ENCODE data around the gene STK35.
A peak's percentile ranks its signal among the peaks of the same experiment; 100 is the strongest.

The STK35 gene

DNA sequence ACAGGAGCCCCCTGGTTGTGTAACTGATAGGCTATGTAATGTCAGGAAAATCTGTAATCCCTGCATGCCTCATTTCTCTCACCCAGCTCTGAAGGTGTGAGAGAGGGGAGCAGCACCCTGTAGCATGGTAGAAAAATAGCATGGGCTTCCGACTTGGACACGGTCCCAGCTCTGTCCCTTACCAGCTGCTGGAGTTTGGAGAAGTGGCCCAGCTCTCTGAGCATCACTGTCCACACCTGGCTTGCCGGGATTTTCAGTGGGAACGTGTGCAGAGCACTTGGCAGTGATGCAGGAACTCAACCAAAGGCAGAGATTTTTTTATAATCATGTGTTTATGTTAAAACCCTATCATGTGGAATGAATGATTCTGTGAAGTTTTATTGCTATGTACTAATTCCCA, 34.6 kb downstream of the STK35 start:
- no peak for DNase-seq

DNA sequence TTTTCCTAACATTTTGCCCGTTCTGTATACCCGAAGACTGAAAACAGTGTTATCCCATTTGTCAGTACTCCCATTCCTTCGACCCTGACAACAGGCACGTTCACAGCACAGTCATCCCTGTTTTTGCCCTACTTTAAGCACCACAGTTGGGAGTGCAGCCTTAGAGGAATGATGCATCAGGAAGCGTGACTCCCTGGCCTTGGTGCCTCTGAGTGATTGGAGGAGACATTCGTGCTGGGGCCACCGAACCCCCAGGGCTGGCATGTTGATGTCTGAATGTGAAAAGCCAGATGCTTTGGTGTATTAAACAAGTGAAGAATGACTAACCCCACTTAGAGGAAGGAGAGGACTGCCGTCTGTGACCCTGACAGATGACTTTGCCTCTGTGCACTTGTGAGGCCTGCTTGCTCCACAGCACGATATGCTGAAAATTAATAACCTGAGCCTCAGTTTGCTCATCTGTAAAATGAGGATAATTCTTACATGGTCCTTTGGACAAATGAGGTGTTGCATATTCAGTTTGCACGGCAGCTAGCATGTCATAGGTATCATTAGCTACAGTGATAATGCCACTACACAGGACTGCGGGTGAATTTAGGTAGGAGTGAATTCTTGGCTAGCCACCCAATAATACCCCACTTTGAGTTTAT, 36.0 kb downstream of the STK35 start:
- DNase-seq: no peak

DNA sequence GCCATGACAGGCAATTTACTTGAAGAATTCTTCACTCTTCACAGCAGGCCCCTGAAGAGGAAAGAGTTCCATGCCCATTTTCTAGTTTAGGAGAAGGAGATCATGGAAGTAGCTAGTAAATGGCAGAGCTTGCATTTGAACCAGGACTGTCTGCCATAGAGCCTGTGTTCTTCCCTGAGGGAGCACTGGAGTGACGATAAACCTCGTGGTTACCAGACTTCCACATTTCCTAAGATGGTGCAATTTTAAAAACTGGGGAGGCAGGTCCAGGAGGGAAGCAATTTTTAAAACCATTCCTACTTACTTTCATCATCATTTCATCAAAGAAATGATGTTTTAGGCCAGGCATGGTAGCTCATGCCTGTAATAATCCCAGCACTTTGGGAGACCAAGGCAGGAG, 36.8 kb downstream of the STK35 start:
- DNase-seq: no peak

DNA sequence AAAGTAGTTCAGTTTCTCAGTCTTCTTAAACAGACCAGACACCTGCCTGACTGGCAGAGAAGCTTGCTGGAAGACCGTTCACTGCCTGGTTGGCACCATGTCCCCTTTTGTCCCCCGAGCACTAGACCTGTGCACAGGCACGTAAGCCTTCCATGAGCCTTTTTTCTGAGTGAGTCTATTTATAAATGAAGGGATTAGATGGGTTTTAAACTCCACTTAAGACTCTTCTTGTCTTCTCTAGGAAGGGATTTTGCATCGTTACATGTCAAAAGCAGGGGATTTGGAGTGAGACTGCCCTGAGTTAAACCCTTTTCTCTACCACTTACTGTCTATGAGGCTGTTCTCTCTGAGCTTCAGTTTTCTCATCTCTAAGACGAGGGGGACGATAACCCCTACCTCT, 37.6 kb downstream of the STK35 start:
- no peak for DNase-seq

DNA sequence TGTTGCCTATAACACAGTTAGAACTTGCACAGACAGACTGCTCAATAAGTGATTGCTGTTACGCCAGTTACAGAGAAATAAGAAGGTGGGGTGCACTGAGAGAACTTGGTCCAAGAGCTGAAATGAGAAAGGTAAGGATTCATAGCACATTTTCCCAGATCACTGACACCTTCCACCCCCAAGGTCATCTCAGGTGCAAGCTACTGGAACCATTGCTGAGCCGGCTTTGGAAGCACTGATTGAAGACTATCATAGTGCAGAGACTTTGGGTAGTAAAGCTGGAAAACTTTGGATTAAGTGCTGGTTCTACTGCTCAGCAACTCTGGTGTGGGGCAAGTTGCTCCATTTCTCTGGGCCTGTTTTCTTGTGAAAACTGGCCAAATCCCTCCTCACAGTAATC, 38.1 kb downstream of the STK35 start:
- no peak for DNase-seq

DNA sequence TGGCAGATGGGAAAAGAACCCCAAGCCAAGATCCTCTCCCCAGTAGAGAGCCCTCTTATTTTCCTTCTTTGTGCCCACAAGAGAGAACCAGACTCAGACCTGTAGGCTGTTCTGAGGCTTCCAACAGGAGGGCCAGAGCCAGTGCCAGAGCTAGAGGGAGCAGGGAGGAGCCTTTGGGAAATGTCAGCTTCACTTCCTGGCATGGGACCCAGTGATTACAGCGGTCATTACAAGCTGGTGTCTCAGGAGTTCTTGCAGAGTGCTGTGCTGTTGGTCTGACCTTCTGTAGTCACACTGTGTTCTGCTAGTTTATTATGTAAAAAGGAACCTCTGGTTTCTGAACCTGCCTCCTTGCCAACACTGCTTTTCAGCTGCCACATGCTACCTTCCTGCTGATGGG, 38.9 kb downstream of the STK35 start:
- no peak for DNase-seq

DNA sequence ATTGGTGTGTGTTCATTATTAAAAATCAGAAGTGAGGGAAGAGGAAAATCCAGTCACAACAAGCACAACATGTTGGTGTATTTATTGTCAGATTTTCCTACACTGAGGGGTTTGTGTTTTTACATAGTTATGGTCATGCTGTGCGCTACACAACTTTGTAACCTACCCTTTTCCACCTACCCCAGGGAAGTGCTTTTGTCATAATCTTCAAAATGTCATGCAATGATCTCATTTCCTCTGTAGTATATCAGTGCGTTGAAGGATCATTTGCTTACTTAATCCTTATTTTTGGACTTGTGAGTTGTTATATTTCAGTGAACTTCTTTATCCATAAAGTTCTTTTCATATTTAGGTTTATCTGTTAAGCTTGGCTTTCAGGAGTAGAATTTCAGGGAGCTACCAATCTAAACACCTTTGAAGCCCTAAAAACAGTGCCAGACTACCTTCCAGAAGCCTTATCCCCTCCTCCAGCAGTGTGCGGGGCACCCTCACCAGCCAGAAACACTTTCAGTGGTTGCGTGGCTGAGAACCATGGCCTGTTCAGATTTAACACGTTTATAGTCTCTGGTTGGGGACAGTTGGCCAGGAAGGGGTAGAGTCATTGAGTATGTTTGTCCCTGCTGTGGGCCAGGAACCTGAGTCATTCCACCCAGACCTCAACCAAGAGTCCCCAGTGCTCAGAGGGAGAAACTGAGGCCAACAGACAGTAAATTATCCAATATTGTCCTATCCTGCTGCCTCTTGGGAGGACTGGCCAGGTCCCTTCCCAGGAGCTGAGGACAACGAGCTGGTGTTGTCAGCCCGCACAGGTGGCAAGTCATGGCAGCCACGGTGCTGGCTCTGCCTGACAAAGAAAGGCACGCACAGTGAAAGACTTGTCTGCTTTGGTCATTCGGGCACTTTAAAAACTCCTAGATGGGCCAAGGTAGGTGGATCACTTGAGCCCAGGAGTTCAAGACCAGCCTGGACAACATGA, 40.3 kb downstream of the STK35 start:
- peak; percentile 11 for DNase-seq

DNA sequence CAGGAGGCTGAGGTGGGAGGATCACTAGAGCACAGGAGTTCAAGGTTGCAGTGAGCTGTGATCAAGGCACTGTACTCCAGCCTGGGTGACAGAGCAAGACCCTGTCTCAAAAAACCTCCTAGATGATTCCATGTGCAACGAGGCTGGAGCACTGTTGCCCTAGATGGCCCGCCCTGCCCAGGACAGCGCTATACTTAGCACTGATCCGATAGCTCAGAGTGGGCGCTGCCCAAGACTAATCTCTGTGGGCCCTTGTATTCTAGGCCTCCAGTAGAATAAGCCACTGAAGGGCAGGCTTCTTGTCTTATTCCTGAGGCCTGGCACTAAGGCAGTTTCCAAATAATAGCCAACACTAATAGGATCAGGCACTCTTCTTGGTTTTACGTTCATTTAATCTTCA, 41.0 kb downstream of the STK35 start:
- DNase-seq: no peak

DNA sequence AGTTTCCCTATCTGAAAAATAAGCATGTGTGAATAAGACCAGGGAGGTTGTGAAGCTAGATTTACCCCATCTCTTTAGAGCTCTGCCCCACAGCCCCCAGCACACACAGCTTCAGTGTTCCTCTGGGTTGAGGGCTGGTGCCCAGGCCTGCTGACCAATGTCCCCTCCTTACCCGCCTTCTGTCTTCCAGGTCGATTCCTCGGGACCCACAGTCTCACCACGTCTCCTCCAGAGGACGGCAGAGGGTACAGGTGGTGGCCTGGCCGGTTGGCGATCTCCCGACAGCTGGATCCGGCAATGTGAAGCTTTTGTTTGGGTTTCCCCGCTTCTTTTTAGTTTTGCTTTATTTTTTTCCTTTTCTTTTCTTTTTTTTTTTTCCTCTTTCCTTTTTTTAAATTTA, 42.0 kb downstream of the STK35 start:
- DNase-seq: no peak

DNA sequence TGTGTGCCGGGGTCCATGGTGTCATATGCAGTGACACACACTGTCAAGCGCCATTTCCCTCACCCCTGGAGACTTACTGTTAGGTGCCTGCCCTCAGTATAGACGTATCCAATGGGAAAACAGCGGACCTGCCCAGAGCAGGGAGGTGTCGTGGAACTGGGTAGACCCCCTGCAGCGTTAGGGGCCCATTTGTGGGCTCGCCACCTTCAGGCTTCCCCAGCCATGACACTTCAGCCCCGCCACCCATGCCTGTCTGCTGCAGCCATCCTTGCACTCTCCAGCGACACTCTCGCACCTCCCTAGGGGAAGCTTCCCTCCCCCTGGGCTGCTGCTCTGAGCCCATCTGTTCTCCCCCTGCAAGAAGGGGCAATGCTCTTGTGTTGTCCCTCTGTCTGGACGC, 43.2 kb downstream of the STK35 start:
- DNase-seq: no peak

DNA sequence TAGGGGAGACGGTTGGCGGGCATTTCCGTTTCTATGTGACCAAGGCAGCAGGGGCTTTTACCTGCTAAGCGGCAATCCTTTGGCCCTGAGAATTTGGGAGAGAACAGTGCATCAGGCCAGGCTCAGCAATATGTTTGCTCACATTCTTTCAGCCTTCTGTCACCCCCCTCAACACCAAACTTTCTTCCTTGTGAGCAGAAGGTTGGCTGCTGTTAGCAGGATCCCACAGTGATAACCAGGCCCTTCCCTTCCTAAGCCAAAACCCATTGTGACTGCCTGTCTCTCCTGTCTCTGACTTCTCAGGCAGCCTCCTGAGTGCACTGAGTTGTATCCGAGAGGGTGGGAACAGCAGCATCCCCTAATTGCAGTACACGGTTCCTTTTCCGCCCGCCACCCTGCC, 43.7 kb downstream of the STK35 start:
- no peak for DNase-seq

DNA sequence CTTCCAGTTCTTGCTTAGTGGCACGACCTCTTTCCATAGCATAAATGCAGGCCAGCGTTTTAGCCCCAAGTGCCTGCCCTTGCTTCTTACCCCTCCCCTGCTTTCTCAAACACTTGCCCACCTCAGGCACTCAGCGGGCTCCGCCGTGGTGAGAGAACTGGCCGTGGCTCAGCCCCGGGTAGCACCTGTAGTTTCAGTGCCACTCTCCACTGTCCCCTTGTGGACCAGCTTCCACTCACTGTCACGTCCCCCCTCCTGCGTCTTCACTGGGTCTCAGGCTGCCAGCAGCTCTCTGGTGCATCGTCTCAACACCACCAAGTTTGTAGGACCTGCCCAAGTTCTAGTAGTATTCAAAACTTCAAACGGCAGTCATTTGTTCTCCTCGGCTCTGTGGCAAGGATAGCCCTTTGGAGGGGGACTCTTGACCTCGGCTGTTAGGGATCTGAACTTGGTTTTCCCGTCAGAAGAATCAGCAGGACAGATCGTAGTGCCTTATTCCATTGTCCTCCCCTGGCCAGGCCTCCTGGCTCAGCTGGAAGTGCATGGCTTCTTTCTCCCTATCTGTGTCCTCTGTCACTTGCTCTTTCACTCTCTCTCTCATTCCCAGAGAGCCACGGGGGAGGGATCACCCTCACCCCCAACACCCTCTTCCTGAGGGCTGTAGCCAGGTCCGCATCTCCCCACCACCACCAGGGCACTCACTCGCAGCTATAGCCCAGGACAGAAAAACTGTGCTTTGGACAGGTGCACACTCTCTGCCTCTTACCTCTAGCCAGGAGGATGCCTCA, 44.6 kb downstream of the STK35 start:
- no peak for DNase-seq

DNA sequence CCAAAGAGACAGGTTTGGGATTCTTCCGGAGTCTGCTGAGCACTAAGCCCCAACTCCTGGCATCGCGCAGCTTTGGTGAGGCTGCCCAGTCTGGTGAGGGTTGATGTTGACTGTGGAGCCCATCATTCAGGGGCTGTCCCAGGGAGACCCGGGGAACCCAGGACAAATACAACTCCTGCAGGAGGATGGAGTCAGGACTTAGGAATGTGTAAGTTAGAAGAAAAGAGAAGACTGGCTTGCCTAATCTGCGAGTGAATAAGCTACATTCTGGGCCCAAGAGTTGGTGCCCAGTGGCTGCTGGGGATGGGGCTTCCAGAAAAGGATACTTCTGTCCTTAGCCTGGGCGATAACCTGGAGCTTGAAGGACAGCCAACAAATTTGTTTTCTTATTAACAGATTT, 47.9 kb downstream of the STK35 start:
- DNase-seq: no peak

DNA sequence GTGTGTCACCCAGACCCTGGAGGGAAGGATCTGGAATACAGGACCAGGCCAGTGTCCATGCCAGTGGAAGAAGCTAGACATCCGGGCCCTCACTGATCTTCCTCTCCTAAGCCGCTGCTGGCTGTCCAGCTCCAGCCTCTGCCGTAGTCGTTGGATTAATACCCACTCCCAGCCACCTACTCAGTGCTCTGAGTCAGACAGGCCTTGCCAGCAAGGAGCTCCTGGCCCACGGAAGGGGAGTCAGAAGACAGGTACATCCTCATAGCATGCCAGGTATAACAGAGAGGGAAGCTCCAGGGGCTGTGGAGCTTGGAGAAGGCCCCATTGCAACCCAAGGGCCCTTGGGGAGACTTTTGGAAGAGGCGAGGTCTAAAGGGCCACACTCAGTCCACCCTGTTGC, 49.0 kb downstream of the STK35 start:
- DNase-seq: no peak

DNA sequence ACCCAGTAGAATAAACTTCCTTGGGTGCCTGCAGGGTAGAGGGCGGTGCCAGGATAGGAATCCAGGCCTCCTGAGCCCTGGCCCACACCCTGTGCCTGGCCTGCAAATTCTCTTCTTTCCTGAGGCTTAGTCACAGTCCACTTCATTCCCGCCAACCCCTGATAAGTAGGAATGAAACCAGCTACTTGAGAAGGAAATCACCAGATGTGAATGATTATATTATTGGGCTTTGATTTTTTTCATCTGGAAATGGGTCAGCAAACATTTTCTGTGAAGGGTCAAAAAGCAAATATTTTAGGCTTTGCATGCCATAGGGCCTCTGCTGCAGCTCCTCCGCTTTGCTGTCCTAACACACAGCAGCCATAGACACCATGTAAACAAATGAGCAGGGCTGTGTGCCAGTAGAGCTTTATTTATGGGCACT, 50.2 kb downstream of the STK35 start:
- no peak for DNase-seq

DNA sequence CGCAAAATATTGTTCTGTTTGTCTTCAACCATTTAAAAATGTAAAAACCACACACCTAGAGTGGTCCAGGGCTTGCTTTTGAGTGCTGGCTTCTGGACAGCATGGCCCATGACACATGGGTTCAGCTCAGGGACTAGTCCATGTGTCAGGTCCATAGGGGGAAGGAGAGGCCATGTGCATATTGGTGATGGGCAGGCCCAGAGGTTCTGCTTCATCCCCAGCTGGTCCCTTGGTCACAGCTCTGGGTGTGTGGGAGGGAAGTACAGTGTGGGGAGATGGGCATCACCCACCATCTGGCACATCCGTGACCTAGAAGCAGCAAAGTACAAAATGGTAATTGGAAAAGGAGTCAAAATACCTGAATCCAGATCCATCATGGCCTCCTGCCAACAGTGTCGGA, 50.7 kb downstream of the STK35 start:
- DNase-seq: no peak

DNA sequence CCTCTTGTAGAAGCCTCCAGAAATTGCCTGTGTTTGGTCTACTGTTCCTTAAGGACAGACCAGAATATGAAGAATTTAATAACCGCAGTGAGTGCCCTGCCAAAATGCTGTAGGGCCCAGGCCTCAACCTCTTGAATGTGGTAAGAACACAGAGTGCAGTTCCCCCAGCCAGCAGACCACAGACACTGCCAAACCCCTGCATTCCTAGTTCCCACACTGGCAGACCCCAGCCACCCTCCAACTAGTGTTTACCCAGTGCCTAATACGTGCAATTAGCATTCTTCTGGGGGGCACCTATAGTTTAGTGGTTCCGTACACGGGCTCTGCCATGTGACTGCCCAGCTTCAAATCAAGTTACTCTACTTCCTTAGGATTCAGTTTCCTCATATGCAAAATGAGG, 51.7 kb downstream of the STK35 start:
- DNase-seq: no peak

DNA sequence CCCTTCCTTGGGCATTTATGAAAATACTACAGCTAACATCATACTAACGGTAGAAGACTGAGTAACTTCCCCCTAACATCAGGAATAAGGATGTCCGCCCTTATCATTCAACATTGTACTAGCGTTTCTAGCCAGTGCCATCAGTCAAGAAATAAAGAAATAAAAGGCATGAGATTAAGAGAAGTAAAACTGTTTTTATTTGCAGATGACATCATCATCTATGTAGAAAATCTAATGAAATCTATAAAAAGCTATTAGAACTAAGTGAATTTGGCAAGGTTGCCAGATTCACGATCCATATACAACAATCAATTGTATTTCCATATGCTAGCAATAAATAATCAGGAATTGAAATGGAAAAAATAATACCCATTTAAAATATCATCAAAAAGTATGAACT, 54.6 kb downstream of the STK35 start:
- no peak for DNase-seq

DNA sequence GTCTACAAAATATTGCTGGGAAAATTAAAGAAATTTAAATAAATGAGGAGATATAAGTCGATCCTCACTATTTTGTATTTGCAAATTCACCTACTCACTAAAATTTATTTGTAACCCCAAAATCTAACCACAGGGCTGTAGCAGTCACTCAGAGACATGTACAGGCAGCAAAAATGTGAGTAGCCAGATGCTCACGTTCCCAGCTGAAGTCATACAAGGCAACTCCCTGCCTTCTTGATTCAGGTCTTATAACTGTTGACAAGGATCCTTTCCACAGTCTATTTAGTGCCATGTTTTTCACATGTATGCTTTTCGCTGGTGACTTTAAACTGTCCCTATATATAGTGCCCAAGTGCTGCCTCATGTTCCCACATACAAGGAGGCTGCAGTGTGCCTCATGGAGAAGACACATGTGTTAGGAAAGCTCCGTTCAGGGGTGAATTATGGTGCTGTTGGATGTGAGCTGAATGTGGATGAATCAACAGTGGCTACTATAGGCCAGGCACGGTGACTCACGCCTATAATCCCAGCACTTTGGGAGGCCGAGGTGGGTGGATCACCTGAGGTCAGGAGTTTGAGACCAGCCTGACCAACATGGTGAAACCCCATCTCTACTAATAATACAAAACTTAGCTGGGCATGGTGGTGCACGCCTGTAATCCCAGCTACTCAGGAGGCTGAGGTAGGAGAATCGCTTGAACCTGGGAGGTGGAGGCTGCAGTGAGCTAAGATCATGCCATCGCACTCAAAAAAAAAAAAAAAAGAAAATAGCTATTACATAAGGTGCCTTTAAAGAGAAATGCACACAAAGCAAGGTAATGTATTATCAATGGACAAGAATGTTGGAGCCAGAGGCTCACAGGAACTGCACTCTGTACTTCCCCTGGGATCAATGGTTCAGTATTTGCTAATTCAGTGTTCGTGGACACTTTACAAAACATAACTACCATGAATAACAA, 55.3 kb downstream of the STK35 start:
- DNase-seq: no peak

DNA sequence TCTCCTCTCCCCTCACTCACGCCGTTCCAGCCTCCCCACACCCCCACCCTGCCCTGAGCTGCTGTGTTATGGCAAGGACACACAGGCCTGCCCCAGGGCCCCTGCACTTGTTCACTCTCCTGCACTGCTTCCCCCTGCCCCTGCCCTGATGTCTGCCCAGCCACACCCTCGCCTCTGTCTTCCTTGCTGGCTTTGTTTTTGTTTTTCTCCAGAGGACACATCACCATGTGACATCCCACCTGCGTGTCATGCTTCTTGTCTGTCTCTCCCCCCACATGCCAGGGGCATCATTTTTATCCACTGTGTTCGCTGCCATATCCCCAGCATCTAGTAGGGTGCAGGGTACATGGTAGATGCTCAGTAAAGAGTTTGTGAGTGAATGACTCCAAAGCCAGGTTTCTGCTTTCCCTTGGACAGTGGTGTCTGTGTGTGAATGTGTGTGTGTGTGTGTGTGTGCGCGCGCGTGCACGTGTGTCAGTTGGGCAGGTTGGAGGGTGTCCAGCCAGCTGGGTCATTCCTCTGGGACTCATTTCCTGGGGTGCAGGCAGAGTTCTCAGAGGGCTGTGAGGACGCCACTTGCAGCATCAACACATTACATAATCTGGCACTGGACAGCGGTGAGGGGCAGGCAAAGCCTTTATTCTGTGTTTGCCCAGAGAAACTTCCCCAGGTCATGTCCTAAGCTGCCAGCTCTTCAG, 60.6 kb downstream of the STK35 start:
- DNase-seq: no peak

DNA sequence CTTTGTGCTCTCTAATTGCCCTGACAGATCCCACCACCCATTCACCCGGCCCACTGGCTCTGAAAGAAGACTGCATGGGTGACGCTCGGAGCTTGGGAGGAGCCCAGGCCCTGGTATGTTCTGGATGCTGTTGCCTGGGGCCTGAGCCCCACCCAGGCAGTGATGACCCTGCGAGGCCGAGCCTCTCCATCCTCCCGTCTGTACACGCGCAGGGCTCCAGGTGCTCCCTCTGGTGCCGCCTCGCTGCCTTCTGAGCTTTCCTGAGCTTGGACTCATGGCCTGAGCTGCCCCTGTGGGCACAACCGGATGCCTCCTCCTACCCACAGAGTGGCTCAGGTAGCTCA, 61.2 kb downstream of the STK35 start:
- DNase-seq: no peak

DNA sequence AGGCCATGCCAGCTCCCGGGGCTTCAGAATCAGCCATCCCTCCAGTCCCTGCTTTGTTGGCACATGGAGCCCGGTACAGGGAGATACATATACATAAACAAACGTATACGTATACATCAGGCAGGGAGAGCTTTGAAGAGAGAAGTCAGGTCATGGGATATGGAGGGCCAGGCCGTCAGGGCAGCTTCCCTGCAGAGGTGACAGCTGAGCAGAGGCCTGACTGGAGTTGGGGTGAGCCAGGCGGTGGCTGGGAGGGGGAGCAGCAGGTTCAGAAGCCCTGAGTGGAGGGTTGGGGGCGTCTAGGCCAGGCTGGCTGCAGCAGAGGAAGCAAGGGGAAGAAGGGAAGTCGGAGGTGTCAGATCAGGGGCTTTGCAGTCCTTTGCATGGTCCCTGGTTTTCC, 61.7 kb downstream of the STK35 start:
- DNase-seq: no peak

Measured in inflammatory macrophage treated with lipopolysaccharide for 4 hours (primary cell).